Duodenal mucosa (tissue), 2 donors: ENCODE data around the gene DOCK2.

ENCODE experiments used
- H3K27ac ChIP-seq: one replicate; pipeline ENCODE4 v1.7.0; 2013; ENCODE audit warnings: low read depth, low read length
- H3K27me3 ChIP-seq, 2 donors: one replicate each; pipeline ENCODE4 v1.7.0; 2013; ENCODE audit warnings: low read length in 2 of 2, control low read depth in 1 of 2; ENCODE audit not compliant: insufficient read depth in 2 of 2, control insufficient read depth in 1 of 2
- H3K36me3 ChIP-seq, 2 donors: one replicate each; pipeline ENCODE4 v1.7.0; 2013; ENCODE audit warnings: low read length in 2 of 2, control low read depth in 1 of 2; ENCODE audit not compliant: insufficient read depth in 2 of 2, control insufficient read depth in 1 of 2
- H3K4me1 ChIP-seq, 2 donors: one replicate each; pipeline ENCODE4 v1.7.0; 2013; ENCODE audit warnings: low read length in 2 of 2, control low read depth in 1 of 2; ENCODE audit not compliant: insufficient read depth in 2 of 2, control insufficient read depth in 1 of 2
- H3K4me3 ChIP-seq, 2 donors: one replicate each; pipeline ENCODE4 v1.7.0; 2013; ENCODE audit warnings: low read length in 2 of 2, low read depth in 1 of 2
- H3K9ac ChIP-seq, 2 donors: one replicate each; pipeline ENCODE4 v1.7.0; 2013; ENCODE audit warnings: low read length in 2 of 2, low read depth in 1 of 2
- H3K9me3 ChIP-seq, 2 donors: one replicate each; pipeline ENCODE4 v1.7.0; 2013; ENCODE audit warnings: low read length in 2 of 2, control low read depth in 1 of 2; ENCODE audit not compliant: control insufficient read depth in 1 of 2

Gene DOCK2

DNA sequence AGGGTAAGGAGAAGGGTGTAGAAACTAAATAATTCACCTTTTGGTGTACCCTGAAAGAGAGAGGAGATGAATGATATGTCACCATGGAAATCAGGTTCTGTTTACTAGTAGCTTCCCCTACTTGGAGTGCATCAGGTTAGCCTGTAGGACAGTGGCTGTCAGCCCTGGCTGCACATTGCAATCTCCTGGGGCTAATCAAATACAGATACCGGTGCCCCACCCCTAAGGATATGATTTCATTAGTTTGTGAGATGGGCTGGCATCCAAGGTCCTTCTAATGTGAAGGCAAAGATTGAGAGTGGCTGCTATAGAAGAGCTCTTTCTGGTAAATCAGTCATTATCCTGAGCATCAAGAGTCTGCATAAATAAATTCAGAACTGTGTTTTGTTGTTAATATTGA, 296.1 kb downstream of the DOCK2 start:
- Histone ChIP-seq H3K9me3 (no peaks in the 10 kb centered on the region), H3K27me3 (no peaks in the 10 kb centered on the region), H3K27ac (no peak overlapping the region), H3K36me3 (no peaks in the 10 kb centered on the region), H3K4me1 (no peaks in the 10 kb centered on the region), H3K9ac (no peak overlapping the region), H3K4me3 (no peak overlapping the region)

DNA sequence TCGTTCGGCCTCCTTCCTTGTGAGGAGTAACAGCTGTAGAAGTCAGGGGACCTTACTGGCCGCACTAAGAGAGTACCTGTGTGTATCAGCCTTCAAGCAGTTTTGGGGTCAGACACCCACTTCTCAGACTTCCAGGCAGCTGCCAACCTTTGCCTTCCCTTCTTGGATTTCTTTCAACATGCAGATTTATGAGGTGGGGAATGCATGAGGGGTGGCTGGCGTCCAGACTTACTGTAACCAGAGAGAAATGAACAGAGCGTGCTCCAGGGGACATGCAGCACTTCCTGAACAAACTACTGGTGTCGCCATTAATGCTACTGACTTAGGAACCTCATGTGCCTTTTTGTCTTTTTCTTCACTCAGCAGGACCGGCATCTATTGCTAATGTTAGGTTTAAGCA, 296.5 kb downstream of the DOCK2 start:
- Histone ChIP-seq H3K27me3 (no peaks in the 10 kb centered on the region), H3K27ac (no peak overlapping the region), H3K4me3 (no peak overlapping the region), H3K36me3 (no peaks in the 10 kb centered on the region), H3K9me3 (no peaks in the 10 kb centered on the region), H3K9ac (no peak overlapping the region), H3K4me1 (no peaks in the 10 kb centered on the region)

DNA sequence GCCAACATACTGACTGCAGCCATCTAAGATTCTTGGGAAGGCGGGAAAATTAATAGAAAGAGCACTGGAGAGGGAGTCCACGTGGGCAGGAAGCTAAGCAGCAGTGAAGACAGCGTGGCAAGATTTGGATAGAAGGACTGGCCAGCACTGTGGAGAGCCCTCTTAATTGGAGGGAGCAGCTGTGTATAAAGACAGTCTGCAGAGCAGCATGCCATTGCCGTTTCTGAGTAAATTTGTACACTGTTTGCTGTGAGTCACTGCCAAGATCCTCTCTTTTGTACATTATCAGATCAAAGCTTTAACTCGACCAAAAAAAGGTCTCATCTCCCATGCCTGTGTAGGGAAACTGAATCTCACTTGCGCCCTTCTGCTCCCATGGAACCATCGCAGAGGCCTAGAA, 297.9 kb downstream of the DOCK2 start:
- H3K4me3 ChIP-seq, result no peak overlapping the region
- H3K4me1 ChIP-seq, result no peaks in the 10 kb centered on the region
- H3K9me3 ChIP-seq, result no peaks in the 10 kb centered on the region
- no peaks in the 10 kb centered on the region for H3K36me3 ChIP-seq
- H3K27ac ChIP-seq, result no peak overlapping the region
- no peak overlapping the region for H3K9ac ChIP-seq
- H3K27me3 ChIP-seq, result no peaks in the 10 kb centered on the region

DNA sequence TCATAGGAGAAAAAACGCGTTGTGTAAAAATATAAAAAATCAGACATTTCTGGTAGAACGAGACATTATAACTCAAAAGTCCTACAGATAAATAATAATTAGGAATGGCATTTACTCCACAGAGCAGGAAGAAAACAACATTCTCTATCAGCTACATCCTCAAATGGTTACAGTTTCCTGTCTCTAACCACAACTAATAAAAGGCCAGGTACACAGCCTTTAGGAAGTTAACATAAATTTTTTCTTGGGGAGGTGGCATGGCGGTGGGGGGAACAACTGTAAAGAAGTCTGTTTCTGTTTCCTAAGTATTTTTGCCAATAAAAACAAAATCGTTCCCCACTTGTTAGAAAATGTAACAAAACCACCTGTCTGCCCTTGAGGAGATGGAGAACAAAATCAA, 298.7 kb downstream of the DOCK2 start:
- Histone ChIP-seq H3K4me3 (no peak overlapping the region), H3K36me3 (no peaks in the 10 kb centered on the region), H3K27ac (no peak overlapping the region), H3K27me3 (no peaks in the 10 kb centered on the region), H3K9ac (no peak overlapping the region), H3K9me3 (no peaks in the 10 kb centered on the region), H3K4me1 (no peaks in the 10 kb centered on the region)

DNA sequence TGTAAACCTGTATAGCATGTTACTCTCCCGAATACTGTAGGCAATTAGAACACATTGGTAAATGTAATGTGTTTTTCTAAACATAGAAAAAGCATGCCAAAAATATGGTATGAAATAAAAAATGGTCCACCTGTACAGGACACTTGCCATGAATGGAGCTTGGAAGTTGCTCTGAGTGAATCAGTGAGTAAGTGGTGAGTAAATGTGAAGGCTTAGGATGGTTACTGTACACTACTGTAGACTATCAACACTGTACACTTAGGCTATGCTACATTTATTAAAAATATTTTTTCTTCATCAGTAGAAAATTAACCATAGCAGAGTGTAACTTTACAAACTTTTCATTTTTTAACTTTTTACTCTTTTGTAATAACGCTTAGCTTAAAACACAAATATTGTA, 301.4 kb downstream of the DOCK2 start:
- H3K27me3 ChIP-seq, result no peaks in the 10 kb centered on the region
- H3K9ac ChIP-seq, result no peak overlapping the region
- no peak overlapping the region for H3K4me3 ChIP-seq
- no peaks in the 10 kb centered on the region for H3K4me1 ChIP-seq
- H3K9me3 ChIP-seq, result no peaks in the 10 kb centered on the region
- no peak overlapping the region for H3K27ac ChIP-seq
- H3K36me3 ChIP-seq, result no peaks in the 10 kb centered on the region

DNA sequence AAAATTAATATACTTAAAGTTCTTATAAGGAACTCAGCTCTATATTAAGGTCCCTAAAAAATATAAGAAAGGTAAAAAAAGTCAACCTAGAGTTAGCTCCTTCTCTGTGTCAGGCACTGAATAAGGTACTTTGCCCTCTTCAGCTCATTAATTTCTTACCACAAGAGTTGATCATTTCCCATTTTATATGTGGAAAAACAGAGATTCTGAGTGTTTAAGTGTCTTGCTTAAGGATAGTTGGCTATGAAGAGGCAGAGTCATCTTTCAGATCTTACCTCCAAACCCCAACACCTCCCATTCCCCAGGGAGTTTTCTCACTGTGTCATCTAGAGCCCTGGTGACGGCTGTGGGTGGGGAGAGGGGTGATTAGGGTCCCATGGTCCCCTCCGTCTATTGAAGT, 302.7 kb downstream of the DOCK2 start:
- no peaks in the 10 kb centered on the region for H3K9me3 ChIP-seq
- no peak overlapping the region for H3K27ac ChIP-seq
- no peak overlapping the region for H3K9ac ChIP-seq
- H3K4me1 ChIP-seq, result no peaks in the 10 kb centered on the region
- H3K27me3 ChIP-seq, result no peaks in the 10 kb centered on the region
- H3K4me3 ChIP-seq, result no peak overlapping the region
- no peaks in the 10 kb centered on the region for H3K36me3 ChIP-seq

DNA sequence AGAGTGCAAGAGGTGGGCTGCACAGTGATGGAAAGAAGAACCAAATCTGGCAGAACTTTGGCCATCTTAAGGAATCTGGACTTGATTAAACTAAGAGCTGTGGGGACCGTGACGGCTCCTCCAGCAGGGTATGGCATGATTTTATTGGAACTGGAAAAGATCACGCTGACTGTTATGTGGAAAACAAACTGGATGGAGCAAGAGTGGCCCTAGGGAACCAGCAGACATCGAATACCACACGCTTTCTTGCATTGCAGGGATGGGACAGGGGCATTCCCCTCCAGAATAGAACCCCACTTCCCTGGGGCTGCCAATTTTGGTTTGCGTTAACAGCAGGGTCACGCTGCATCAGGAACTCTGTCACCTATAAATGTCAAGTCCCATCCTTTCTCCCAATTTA, 304.5 kb downstream of the DOCK2 start:
- Histone ChIP-seq H3K27ac (no peak overlapping the region), H3K4me3 (no peak overlapping the region), H3K4me1 (no peaks in the 10 kb centered on the region), H3K9me3 (no peaks in the 10 kb centered on the region), H3K27me3 (no peaks in the 10 kb centered on the region), H3K9ac (no peak overlapping the region), H3K36me3 (no peaks in the 10 kb centered on the region)

DNA sequence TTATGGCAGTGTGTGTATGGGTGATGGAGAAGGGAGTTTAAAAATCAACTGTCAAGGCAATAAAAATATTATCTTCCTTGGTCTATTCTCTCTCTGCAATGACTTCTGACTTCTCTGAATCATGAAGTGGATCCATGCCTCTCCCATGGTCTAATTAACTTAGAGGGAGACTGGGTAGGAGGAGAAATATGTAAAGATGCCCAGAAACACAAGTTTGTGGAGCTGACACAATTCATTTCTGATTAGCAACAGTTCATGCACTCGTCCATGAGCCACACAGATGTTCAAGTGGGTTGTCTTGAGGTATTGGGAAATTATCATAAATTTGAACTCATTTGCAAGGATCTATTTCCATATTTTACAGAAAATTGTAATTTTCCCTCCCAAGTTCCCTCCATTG, 305.1 kb downstream of the DOCK2 start:
- Histone ChIP-seq H3K4me3 (no peak overlapping the region), H3K9me3 (no peaks in the 10 kb centered on the region)

DNA sequence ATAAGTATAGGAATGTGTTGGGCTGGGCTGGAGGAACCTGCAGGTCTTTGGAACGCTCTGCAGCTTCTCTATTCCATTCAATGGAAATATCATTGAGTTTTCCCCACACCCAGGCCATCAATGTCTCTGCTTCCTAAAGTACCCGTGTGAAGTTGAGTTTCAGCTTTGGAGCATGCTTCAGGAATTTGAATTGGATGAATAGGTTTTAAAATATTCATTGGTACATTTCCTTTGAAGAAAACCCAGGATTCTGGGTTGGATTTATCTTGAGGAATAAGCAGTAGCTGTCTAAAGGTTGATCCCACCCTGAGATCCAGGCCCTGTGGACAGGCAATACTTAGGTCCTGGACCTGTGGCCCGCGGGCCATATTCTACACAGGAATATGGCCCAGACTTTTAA, 306.0 kb downstream of the DOCK2 start:
- no peak overlapping the region for H3K27ac ChIP-seq
- H3K9ac ChIP-seq, result no peak overlapping the region
- no peaks in the 10 kb centered on the region for H3K9me3 ChIP-seq
- H3K36me3 ChIP-seq, result no peaks in the 10 kb centered on the region
- no peaks in the 10 kb centered on the region for H3K27me3 ChIP-seq
- no peak overlapping the region for H3K4me3 ChIP-seq
- H3K4me1 ChIP-seq, result no peaks in the 10 kb centered on the region

More for the DNA sequence above, 305.1 kb downstream of the DOCK2 start:
- no peak overlapping the region for H3K27ac ChIP-seq
- H3K36me3 ChIP-seq, result no peaks in the 10 kb centered on the region
- H3K27me3 ChIP-seq, result no peaks in the 10 kb centered on the region
- no peak overlapping the region for H3K9ac ChIP-seq
- H3K4me1 ChIP-seq, result no peaks in the 10 kb centered on the region

DNA sequence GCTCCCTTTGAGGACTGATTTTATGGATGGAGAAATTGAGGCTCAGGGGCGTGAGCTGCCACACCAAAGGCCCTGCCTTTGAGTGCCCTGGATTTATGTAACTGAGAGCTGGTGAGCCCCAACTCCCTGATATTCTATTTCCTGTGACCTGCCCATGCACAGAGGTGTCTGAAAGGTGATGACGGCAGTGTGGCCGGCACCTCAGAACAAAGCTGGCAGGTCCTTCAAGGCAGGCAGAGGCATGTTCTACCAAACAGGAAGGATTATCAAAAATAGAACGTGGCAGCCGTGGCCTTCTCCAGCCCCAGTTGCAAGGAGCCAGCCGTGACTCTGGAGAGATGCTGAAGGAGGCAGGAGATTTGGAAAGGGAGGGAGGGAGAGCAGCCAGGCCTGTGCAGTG, 307.0 kb downstream of the DOCK2 start:
- Histone ChIP-seq H3K4me1 (no peaks in the 10 kb centered on the region), H3K9me3 (no peaks in the 10 kb centered on the region), H3K4me3 (no peak overlapping the region), H3K9ac (no peak overlapping the region), H3K27me3 (no peaks in the 10 kb centered on the region), H3K36me3 (no peaks in the 10 kb centered on the region), H3K27ac (no peak overlapping the region)

DNA sequence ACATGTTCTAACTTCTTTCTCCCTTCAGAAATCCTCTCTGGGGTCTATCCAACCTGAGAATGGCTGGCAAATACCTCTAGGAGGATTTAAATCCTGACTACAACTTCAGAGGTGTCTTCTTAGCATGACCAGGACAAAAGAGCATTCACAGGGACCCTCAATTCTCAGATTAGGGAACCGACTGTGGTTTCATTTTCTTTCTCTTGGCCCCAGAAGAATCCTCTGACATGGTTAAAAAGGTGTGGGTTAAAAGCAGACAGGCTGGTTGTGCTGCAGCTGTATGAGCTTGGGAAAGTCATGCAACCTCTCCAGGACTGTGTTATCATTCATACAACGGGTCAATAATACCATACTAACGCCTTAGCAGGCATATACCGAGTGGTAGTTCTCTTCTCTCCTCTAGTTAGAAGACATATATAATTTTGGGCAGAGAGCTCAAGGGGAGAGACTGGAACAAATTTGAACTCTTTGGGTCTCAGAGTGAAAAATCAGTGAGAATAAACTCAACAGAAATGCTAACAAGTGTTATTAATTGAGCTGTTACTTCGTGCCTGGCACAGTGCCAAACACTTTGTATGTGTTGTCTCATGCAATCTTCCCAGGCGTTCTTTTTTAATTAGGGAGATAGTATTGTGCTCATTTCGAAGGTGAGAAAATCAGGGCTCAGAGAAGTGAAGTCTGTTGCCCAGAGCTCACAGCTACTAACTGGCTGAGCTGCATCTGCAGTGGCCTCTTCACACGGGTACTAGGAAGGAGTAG, 308.0 kb downstream of the DOCK2 start:
- Histone ChIP-seq H3K9me3 (no peaks in the 10 kb centered on the region), H3K36me3 (no peaks in the 10 kb centered on the region), H3K27me3 (no peaks in the 10 kb centered on the region), H3K4me3 (no peak overlapping the region), H3K27ac (no peak overlapping the region), H3K9ac (no peak overlapping the region), H3K4me1 (no peaks in the 10 kb centered on the region)
